ENCODE measurements around the gene RMI1.
"Not testable (repeated sequence)": the region's sequence is repeated elsewhere in the genome, so short reads cannot be mapped to it uniquely, and the experiment has no call there.

RMI1 gene

GRCh38 chr9:83980395-83981125 lies at the start of gene RMI1:
TSS of gene RMI1 (plus strand) at chr9:83980805. CDS start at chr9:84000987, 20,182 bp downstream.
- DNase-seq = peak; percentile 100

GRCh38 chr9:83930881-83931280 lies 49.7 kb upstream of the RMI1 start:
- DNase-seq = no peak

- peak; percentile 77 for DNase-seq
These were observed 48.6 kb upstream of the RMI1 start for GRCh38 chr9:83932011-83932410.

- no peak for DNase-seq
These were observed 47.8 kb upstream of the RMI1 start for GRCh38 chr9:83932851-83933250.

GRCh38 chr9:83933790-83934189 lies 46.8 kb upstream of the RMI1 start:
- DNase-seq = no peak

- peak; percentile 73 for DNase-seq
These were observed 45.9 kb upstream of the RMI1 start for GRCh38 chr9:83934569-83935275.

GRCh38 chr9:83935276-83935935 lies 45.2 kb upstream of the RMI1 start:
- no peak for DNase-seq

- DNase-seq = no peak
These were observed 44.1 kb upstream of the RMI1 start for GRCh38 chr9:83936523-83936922.

GRCh38 chr9:83937861-83938455 lies 42.6 kb upstream of the RMI1 start:
- peak; percentile 87 for DNase-seq

- no peak for DNase-seq
These were observed 39.9 kb upstream of the RMI1 start for GRCh38 chr9:83940590-83941303.

- DNase-seq = not testable (repeated sequence)
These were observed 32.5 kb upstream of the RMI1 start for GRCh38 chr9:83948096-83948495.

- peak; percentile 90 for DNase-seq
These were observed 24.5 kb upstream of the RMI1 start for GRCh38 chr9:83956086-83956435.

- peak; percentile 90 for DNase-seq
These were observed 24.0 kb upstream of the RMI1 start for GRCh38 chr9:83956436-83957247.

GRCh38 chr9:83957248-83957513 lies 23.4 kb upstream of the RMI1 start:
- no peak for DNase-seq

- DNase-seq = no peak
These were observed 21.5 kb upstream of the RMI1 start for GRCh38 chr9:83959061-83959460.

GRCh38 chr9:83960991-83961390 lies 19.6 kb upstream of the RMI1 start:
- no peak for DNase-seq

GRCh38 chr9:83962165-83962564 lies 18.4 kb upstream of the RMI1 start:
- DNase-seq = no peak

GRCh38 chr9:83964973-83965349 lies 15.6 kb upstream of the RMI1 start:
- peak; percentile 37 for DNase-seq

- DNase-seq = peak; percentile 56
These were observed 15.0 kb upstream of the RMI1 start for GRCh38 chr9:83965350-83966208.

GRCh38 chr9:83966209-83966582 lies 14.4 kb upstream of the RMI1 start:
- DNase-seq = no peak

GRCh38 chr9:83967073-83967472 lies 13.5 kb upstream of the RMI1 start:
- DNase-seq = no peak
